Panc1 (cell line): ENCODE measurements around the gene PLEKHG4B.

Source experiments
- REST ChIP-seq, 2 experiments: IDR thresholded peaks; 2 replicates each; pipeline ENCODE4 v1.6.1; 2011 to 2012; ENCODE audit warnings: low read depth in 2 of 2, control low read depth in 1 of 2, low read length in 1 of 2, mild to moderate bottlenecking in 1 of 2, moderate library complexity in 1 of 2; ENCODE audit not compliant: insufficient read depth in 1 of 2
- TF ChIP-seq, protein P1 (sequence below): fragments of 450-650 bp; IDR thresholded peaks from 2 replicates; pipeline ENCODE4 v1.5.1; 2017; ENCODE audit warnings: mild to moderate bottlenecking

- TF ChIP-seq, protein P1, sequence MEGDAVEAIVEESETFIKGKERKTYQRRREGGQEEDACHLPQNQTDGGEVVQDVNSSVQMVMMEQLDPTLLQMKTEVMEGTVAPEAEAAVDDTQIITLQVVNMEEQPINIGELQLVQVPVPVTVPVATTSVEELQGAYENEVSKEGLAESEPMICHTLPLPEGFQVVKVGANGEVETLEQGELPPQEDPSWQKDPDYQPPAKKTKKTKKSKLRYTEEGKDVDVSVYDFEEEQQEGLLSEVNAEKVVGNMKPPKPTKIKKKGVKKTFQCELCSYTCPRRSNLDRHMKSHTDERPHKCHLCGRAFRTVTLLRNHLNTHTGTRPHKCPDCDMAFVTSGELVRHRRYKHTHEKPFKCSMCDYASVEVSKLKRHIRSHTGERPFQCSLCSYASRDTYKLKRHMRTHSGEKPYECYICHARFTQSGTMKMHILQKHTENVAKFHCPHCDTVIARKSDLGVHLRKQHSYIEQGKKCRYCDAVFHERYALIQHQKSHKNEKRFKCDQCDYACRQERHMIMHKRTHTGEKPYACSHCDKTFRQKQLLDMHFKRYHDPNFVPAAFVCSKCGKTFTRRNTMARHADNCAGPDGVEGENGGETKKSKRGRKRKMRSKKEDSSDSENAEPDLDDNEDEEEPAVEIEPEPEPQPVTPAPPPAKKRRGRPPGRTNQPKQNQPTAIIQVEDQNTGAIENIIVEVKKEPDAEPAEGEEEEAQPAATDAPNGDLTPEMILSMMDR: no peak
- no peak for TF ChIP-seq REST (IDR thresholded peaks at IDR 0.05; ENCODE audit: insufficient read depth in 1 of 2, low read depth in 2 of 2, low read length in 1 of 2)
These were observed 34.8 kb downstream of the PLEKHG4B start for GRCh38 chr5:126806-127205.
